OCI-LY3 (cell line): ENCODE data around the gene TXNL4A.
A peak's percentile ranks its signal among the peaks of the same experiment; 100 is the strongest.

Experiments
- H2AFZ ChIP-seq: fragments of 200-600, 300-600 bp; shearing (Covaris generic); 2 replicates; pipeline ENCODE4 v1.6.0; 2014; ENCODE audit warnings: antibody characterized with exemption, low read depth, low read length
- H3K27ac ChIP-seq: fragments of 200-600, 300-600 bp; sonication (generic); 2 replicates; pipeline ENCODE4 v1.5.1; 2014; ENCODE audit warnings: mild to moderate bottlenecking, low read length, moderate library complexity, mixed read lengths
- H3K27me3 ChIP-seq: fragments of 200-600, 300-600 bp; sonication (generic); 2 replicates; pipeline ENCODE4 v1.6.1; 2014; ENCODE audit warnings: low read depth, low read length, mixed read lengths
- H3K36me3 ChIP-seq: fragments of 200-600, 300-600 bp; sonication (generic); replicated peaks from 2 replicates; pipeline ENCODE3; 2014; ENCODE audit warnings: low read depth, low read length, mixed read lengths
- H3K4me1 ChIP-seq: fragments of 300-600, 200-600 bp; sonication (generic); 2 replicates; pipeline ENCODE4 v1.6.1; 2014; ENCODE audit warnings: low read length, mixed read lengths
- H3K4me2 ChIP-seq: fragments of 200-600, 300-600 bp; sonication (generic); 2 replicates; pipeline ENCODE4 v1.6.1; 2014; ENCODE audit warnings: low read length, mixed read lengths
- H3K4me3 ChIP-seq: fragments of 300-600, 200-600 bp; sonication (generic); 2 replicates; pipeline ENCODE4 v1.5.1; 2014; ENCODE audit warnings: antibody characterized with exemption, mild to moderate bottlenecking, low read length, moderate library complexity
- H3K79me2 ChIP-seq: fragments of 300-600, 200-600 bp; shearing (Covaris generic); 2 replicates; pipeline ENCODE4 v1.6.1; 2014; ENCODE audit warnings: mild to moderate bottlenecking, low read length, mixed read lengths
- H3K9ac ChIP-seq: fragments of 300-600, 200-600 bp; shearing (Covaris generic); 2 replicates; pipeline ENCODE4 v1.6.0; 2014; ENCODE audit warnings: mild to moderate bottlenecking, low read length, moderate library complexity
- H3K9me3 ChIP-seq: fragments of 200-600, 300-600 bp; shearing (Covaris generic); 2 replicates; pipeline ENCODE4 v1.6.1; 2014; ENCODE audit warnings: low read length, mixed read lengths; ENCODE audit not compliant: insufficient read depth
- H4K20me1 ChIP-seq: fragments of 200-600, 300-600 bp; sonication (generic); 2 replicates; pipeline ENCODE4 v1.6.1; 2016; ENCODE audit warnings: low read length, mixed read lengths; ENCODE audit not compliant: insufficient read depth
- EZH2phosphoT487 ChIP-seq: fragments of 200-600 bp; shearing (Covaris generic); IDR thresholded peaks from 2 replicates; pipeline ENCODE4 v1.6.1; 2018; ENCODE audit warnings: antibody characterized with exemption, mixed run types, low read depth
- TF ChIP-seq, protein P1 (sequence below): fragments of 200-600, 300-600 bp; sonication (generic); IDR thresholded peaks from 2 replicates; pipeline ENCODE4 v1.5.1; 2014; ENCODE audit warnings: antibody characterized with exemption, low read length, low read depth

TXNL4A gene

DNA sequence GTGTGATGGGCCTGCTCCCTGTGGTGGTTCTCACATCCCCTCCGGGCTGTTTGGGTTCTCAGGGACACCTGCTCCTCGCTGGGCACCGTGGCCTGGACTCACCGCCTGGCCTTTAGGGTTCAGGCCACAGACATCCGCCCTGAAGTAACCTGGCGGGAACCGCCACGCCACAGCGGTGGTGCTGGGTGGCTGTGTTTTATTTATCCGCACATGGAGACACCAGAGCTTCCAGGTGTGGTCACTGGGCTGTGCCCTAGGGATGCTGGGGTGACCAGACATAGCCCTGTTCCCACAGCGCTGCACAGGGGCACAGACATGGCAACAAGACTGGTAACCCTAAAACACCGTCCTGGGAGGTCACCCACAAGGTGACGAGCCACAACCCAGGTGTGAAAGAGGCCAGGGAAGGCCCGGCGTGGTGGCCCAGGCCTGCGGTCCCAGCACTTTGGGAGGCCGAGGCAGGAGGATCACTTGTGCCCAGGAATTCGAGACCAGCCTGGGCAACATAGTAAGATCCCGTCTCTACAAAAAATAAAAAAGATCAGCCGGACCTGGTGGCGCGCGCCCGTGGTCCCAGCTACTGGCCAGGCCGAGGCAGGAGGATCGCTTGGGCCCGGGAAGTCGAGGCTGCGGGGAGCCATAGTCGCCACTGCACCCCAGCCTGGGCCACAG, 24.6 kb downstream of the TXNL4A start:
- H3K27ac ChIP-seq: no peak overlapping the region
- no peak overlapping the region for H3K9ac ChIP-seq
- H2AFZ ChIP-seq: no peak overlapping the region
- peaks cover 5% of the 10 kb centered on the region; the same call in 1 of the 2 replicates for H3K79me2 ChIP-seq
- H3K36me3 ChIP-seq: peaks cover 4% of the 10 kb centered on the region
- H3K27me3 ChIP-seq: no peaks in the 10 kb centered on the region
- peaks cover 20% of the 10 kb centered on the region for H3K4me1 ChIP-seq
- H3K4me2 ChIP-seq: peak overlapping the region; percentile 46
- H3K4me3 ChIP-seq: no peak overlapping the region
- H3K9me3 ChIP-seq: no peaks in the 10 kb centered on the region
- no peak for TF ChIP-seq EZH2phosphoT487
- TF ChIP-seq, protein P1, sequence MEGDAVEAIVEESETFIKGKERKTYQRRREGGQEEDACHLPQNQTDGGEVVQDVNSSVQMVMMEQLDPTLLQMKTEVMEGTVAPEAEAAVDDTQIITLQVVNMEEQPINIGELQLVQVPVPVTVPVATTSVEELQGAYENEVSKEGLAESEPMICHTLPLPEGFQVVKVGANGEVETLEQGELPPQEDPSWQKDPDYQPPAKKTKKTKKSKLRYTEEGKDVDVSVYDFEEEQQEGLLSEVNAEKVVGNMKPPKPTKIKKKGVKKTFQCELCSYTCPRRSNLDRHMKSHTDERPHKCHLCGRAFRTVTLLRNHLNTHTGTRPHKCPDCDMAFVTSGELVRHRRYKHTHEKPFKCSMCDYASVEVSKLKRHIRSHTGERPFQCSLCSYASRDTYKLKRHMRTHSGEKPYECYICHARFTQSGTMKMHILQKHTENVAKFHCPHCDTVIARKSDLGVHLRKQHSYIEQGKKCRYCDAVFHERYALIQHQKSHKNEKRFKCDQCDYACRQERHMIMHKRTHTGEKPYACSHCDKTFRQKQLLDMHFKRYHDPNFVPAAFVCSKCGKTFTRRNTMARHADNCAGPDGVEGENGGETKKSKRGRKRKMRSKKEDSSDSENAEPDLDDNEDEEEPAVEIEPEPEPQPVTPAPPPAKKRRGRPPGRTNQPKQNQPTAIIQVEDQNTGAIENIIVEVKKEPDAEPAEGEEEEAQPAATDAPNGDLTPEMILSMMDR: no peak
- 0 out of 2 replicates have a peak, but pooled peaks cover 3% of the 10 kb centered on the region for H4K20me1 ChIP-seq

GRCh38 chr18:79962835-79963657, 25.3 kb downstream of the TXNL4A start:
- Histone ChIP-seq H4K20me1 (0 out of 2 replicates have a peak, but pooled peaks cover 3% of the 10 kb centered on the region), H3K9me3 (no peaks in the 10 kb centered on the region), H3K4me2 (peak overlapping the region; percentile 46), H3K4me3 (peak overlapping the region; percentile 33), H3K36me3 (peaks cover 4% of the 10 kb centered on the region), H3K79me2 (peaks cover 3% of the 10 kb centered on the region; the same call in 1 of the 2 replicates), H3K27ac (no peak overlapping the region), H3K9ac (no peak overlapping the region), H2AFZ (0 out of 2 replicates have a peak overlapping the region, but pooled peaks have one; percentile 6), H3K4me1 (peaks cover 20% of the 10 kb centered on the region), H3K27me3 (no peaks in the 10 kb centered on the region)
- no peak for TF ChIP-seq EZH2phosphoT487
- TF ChIP-seq, protein P1: peak; percentile 47

DNA sequence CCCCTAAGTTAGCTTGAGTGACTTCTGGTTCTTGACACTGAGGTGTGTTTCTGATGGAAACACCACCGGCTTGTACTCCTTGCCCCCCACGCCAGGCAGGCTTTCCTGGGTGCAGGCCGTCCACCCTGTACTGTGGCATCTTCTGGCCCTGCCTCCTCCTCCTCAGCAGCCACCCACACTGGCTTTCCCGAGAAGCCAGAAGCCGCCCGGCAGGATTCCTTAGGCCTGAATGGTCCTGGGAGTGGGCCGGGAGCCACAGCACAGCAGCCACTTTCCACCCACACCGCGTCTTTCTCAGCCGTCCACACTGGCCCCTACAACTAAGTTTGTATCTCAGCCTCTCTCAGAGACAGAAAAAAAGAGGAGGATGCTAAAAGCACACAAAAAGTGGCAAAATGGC, 26.1 kb downstream of the TXNL4A start:
- Histone ChIP-seq H3K27me3 (no peaks in the 10 kb centered on the region), H4K20me1 (no peaks in the 10 kb centered on the region), H3K9me3 (no peaks in the 10 kb centered on the region), H3K9ac (no peak overlapping the region), H2AFZ (no peak overlapping the region), H3K4me1 (peaks cover 20% of the 10 kb centered on the region), H3K27ac (no peak overlapping the region), H3K36me3 (no peaks in the 10 kb centered on the region), H3K4me3 (no peak overlapping the region), H3K79me2 (no peaks in the 10 kb centered on the region), H3K4me2 (no peak overlapping the region)
- TF ChIP-seq, protein P1: no peak
- TF ChIP-seq EZH2phosphoT487: no peak
